ENCODE data around the gene LCE1D.
A peak's percentile ranks its signal among the peaks of the same experiment; 100 is the strongest.

The LCE1D gene

GRCh38 chr1:152796421-152796820, at the start of gene LCE1D:
TSS of gene LCE1D (plus strand) at chr1:152796721. CDS start at chr1:152797795, 1,074 bp downstream.
- DNase-seq (ENCODE audit: low spot score) = no peak

- DNase-seq (ENCODE audit: low spot score) = no peak
These were observed 48.7 kb upstream of the LCE1D start for GRCh38 chr1:152747831-152748230.

- no peak for DNase-seq (ENCODE audit: low spot score)
These were observed 44.3 kb upstream of the LCE1D start for GRCh38 chr1:152752225-152752624.

- DNase-seq (ENCODE audit: low spot score) = no peak
These were observed 42.9 kb upstream of the LCE1D start for GRCh38 chr1:152753586-152753985.

GRCh38 chr1:152756872-152757271, 39.6 kb upstream of the LCE1D start:
- no peak for DNase-seq (ENCODE audit: low spot score)

GRCh38 chr1:152757747-152758146, 38.8 kb upstream of the LCE1D start, which contains the start of gene KPRP:
TSS of gene KPRP (plus strand) at chr1:152758025. CDS start at chr1:152759589, 1,564 bp downstream.
- no peak for DNase-seq (ENCODE audit: low spot score)

GRCh38 chr1:152758636-152759035, 37.9 kb upstream of the LCE1D start:
- no peak for DNase-seq (ENCODE audit: low spot score)

- no peak for DNase-seq (ENCODE audit: low spot score)
These were observed 36.9 kb upstream of the LCE1D start for GRCh38 chr1:152759453-152760173.

GRCh38 chr1:152760551-152761190, 35.9 kb upstream of the LCE1D start:
- no peak for DNase-seq (ENCODE audit: low spot score)

GRCh38 chr1:152761609-152762213, 34.8 kb upstream of the LCE1D start:
- no peak for DNase-seq (ENCODE audit: low spot score)

GRCh38 chr1:152768847-152769533, 27.5 kb upstream of the LCE1D start:
- no peak for DNase-seq (ENCODE audit: low spot score)

- no peak for DNase-seq (ENCODE audit: low spot score)
These were observed 26.1 kb upstream of the LCE1D start for GRCh38 chr1:152770411-152770810.

- DNase-seq (ENCODE audit: low spot score) = no peak
These were observed 21.6 kb upstream of the LCE1D start, which contains the start of gene LCE1F for GRCh38 chr1:152774875-152775274. TSS of gene LCE1F (plus strand) at chr1:152775140. CDS start at chr1:152776372, 1,232 bp downstream.

GRCh38 chr1:152776361-152776760, 20.2 kb upstream of the LCE1D start:
- no peak for DNase-seq (ENCODE audit: low spot score)

- DNase-seq (ENCODE audit: low spot score) = peak; percentile 44
These were observed 18.9 kb upstream of the LCE1D start for GRCh38 chr1:152777510-152778137.

- DNase-seq (ENCODE audit: low spot score) = no peak
These were observed 13.4 kb upstream of the LCE1D start for GRCh38 chr1:152783095-152783494.

- DNase-seq (ENCODE audit: low spot score) = no peak
These were observed 10.4 kb upstream of the LCE1D start, which contains the start of gene LCE1E for GRCh38 chr1:152786077-152786476. TSS of gene LCE1E (plus strand) at chr1:152786257. CDS start at chr1:152787300, 1,043 bp downstream.

- DNase-seq (ENCODE audit: low spot score) = no peak
These were observed 835 bp upstream of the LCE1D start for GRCh38 chr1:152795686-152796085.

GRCh38 chr1:152801333-152801732, 4.8 kb downstream of the LCE1D start:
- DNase-seq (ENCODE audit: low spot score) = no peak

GRCh38 chr1:152806576-152806975, 10.1 kb downstream of the LCE1D start, which contains the start of gene LCE1C:
TSS of gene LCE1C (minus strand) at chr1:152806651. CDS start at chr1:152805478, 1,173 bp downstream.
- no peak for DNase-seq (ENCODE audit: low spot score)

- no peak for DNase-seq (ENCODE audit: low spot score)
These were observed 14.5 kb downstream of the LCE1D start for GRCh38 chr1:152811050-152811449.

- no peak for DNase-seq (ENCODE audit: low spot score)
These were observed 15.2 kb downstream of the LCE1D start, which contains the start of gene LCE1B for GRCh38 chr1:152811671-152812070. TSS of gene LCE1B (plus strand) at chr1:152811971. CDS start at chr1:152812447, 476 bp downstream.
